Cardiac muscle cell (in vitro differentiated cells and primary cell): ENCODE results near the gene RNF212B. TPM values are rescaled to one million over a fixed set of nuclear protein-coding genes. Genes with fewer than 3 reads are reported as not detected.
"Not testable (repeated sequence)": the region's sequence is repeated elsewhere in the genome, so short reads cannot be mapped to it uniquely, and the experiment has no call there.

ENCODE experiments used
- DNase-seq, 2 donors: peaks; one replicate each; pipeline versions ENCODE4 v3.0.0 to v3.0.0-alpha.2; 2010 to 2017; ENCODE audit warnings: low read depth in 1 of 2, low spot score in 1 of 2
- H3K27ac ChIP-seq: fragments of 200-600 bp; sonication (generic); 2 replicates; pipeline ENCODE4 v1.5.1; 2016
- H3K27me3 ChIP-seq: fragments of 200-600 bp; sonication (generic); 2 replicates; pipeline ENCODE4 v1.6.0; 2016; ENCODE audit warnings: control low read depth
- H3K36me3 ChIP-seq: fragments of 200-600 bp; sonication (generic); 2 replicates; pipeline ENCODE4 v1.5.1; 2016; ENCODE audit warnings: control low read depth
- H3K4me1 ChIP-seq: fragments of 200-600 bp; sonication (generic); 2 replicates; pipeline ENCODE4 v1.8.1; 2017; ENCODE audit warnings: low read depth, mild to moderate bottlenecking, mixed run types
- H3K4me3 ChIP-seq: fragments of 200-600 bp; sonication (generic); 2 replicates; pipeline ENCODE4 v1.5.1; 2016; ENCODE audit warnings: mild to moderate bottlenecking
- H3K9me3 ChIP-seq: fragments of 200-600 bp; sonication (generic); 2 replicates; pipeline ENCODE4 v1.5.1; 2017; ENCODE audit warnings: low read depth, mild to moderate bottlenecking, control low read depth
- polyA plus RNA-seq: library from polyadenylated mRNA; unstranded; fragments of >200 nt; fragmentation: Nextera tagmentation; extraction: Ambion mirVana; gene quantifications from 2 replicates; pipeline ENCODE4 v1.2.1, GENCODE V29; 2016
- total RNA-seq: library from RNA; depleted of rRNA; stranded (reverse); fragments of >200 nt; gene quantifications from 2 replicates; pipeline ENCODE4 v1.2.3, GENCODE V29; 2016
- TF ChIP-seq, protein P1 (sequence below): IDR thresholded peaks from 2 replicates; pipeline ENCODE4 v1.5.1; 2012; ENCODE audit warnings: low read depth, mild to moderate bottlenecking, low read length

Gene RNF212B
- total and polyA plus RNA-seq, 2 experiments from 2014 or later: not detected

GRCh38 chr14:23249824-23250223 lies 12.1 kb downstream of the RNF212B start:
- DNase-seq: no peak
- no peaks in the 10 kb centered on the region for H3K36me3 ChIP-seq
- TF ChIP-seq, protein P1, sequence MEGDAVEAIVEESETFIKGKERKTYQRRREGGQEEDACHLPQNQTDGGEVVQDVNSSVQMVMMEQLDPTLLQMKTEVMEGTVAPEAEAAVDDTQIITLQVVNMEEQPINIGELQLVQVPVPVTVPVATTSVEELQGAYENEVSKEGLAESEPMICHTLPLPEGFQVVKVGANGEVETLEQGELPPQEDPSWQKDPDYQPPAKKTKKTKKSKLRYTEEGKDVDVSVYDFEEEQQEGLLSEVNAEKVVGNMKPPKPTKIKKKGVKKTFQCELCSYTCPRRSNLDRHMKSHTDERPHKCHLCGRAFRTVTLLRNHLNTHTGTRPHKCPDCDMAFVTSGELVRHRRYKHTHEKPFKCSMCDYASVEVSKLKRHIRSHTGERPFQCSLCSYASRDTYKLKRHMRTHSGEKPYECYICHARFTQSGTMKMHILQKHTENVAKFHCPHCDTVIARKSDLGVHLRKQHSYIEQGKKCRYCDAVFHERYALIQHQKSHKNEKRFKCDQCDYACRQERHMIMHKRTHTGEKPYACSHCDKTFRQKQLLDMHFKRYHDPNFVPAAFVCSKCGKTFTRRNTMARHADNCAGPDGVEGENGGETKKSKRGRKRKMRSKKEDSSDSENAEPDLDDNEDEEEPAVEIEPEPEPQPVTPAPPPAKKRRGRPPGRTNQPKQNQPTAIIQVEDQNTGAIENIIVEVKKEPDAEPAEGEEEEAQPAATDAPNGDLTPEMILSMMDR: no peak
- no peaks in the 10 kb centered on the region for H3K9me3 ChIP-seq
- peaks cover 6% of the 10 kb centered on the region for H3K27me3 ChIP-seq
- H3K4me1 ChIP-seq: no peaks in the 10 kb centered on the region
- H3K4me3 ChIP-seq: no peak overlapping the region
- H3K27ac ChIP-seq: no peak overlapping the region

- no peaks in the 10 kb centered on the region for H3K9me3 ChIP-seq
- no peaks in the 10 kb centered on the region for H3K4me1 ChIP-seq
- TF ChIP-seq, protein P1: no peak
- DNase-seq: no peak
- H3K36me3 ChIP-seq: no peaks in the 10 kb centered on the region
- H3K27ac ChIP-seq: no peak overlapping the region
- no peak overlapping the region for H3K4me3 ChIP-seq
- peaks cover 6% of the 10 kb centered on the region for H3K27me3 ChIP-seq
Observed at GRCh38 chr14:23252006-23252405, 14.3 kb downstream of the RNF212B start.

DNA sequence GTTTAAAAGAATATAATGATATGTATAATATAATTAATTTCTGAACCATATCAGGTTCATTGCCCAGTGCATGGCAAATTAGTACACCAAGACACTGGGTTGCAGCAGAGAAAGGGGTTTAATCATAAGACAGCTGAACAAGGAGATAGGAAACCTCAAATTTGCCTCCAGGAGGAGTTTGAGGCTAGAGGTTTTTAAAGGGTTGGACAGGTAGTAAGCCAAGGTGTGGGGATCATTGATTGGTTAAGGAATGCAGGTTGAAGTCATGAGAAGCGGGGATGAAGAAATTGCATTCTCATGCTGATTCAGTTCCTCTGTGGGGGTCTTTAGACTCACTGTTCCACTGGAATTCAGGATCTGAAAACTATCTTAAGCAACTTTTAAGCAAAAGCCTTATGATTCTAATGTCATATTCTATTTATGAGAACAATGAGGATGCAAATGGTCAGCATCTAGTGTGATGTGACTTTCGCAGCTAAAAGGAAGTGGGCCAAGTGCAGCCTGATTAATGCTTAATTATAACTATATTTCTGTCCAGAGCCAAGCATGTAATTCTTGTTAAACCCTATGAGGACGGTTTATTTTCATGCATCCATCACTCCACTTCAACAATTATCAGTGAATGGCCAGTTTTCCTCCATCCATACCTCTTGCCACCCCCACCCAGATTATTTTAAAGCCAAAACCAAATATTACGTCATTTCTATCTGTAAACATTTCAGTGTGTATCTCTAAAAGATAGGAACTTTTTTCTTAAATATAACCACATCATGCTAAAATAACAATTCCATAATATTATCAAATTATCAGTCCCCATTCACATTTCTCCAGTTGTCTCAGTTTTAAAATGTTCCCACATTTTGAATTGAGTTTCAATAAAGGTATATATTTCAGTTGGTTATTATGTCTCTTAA lies 14.9 kb downstream of the RNF212B start:
- DNase-seq: no peak
- no peak overlapping the region for H3K4me3 ChIP-seq
- H3K27me3 ChIP-seq: peaks cover 6% of the 10 kb centered on the region
- no peaks in the 10 kb centered on the region for H3K4me1 ChIP-seq
- H3K36me3 ChIP-seq: no peaks in the 10 kb centered on the region
- no peaks in the 10 kb centered on the region for H3K9me3 ChIP-seq
- H3K27ac ChIP-seq: no peak overlapping the region
- TF ChIP-seq, protein P1: no peak

GRCh38 chr14:23258256-23258655 lies 20.5 kb downstream of the RNF212B start:
- DNase-seq: no peak
- Histone ChIP-seq H3K36me3 (no peaks in the 10 kb centered on the region), H3K4me1 (no peaks in the 10 kb centered on the region), H3K4me3 (no peak overlapping the region), H3K27me3 (peaks cover 7% of the 10 kb centered on the region), H3K9me3 (no peaks in the 10 kb centered on the region), H3K27ac (no peak overlapping the region)
- TF ChIP-seq, protein P1: no peak

DNA sequence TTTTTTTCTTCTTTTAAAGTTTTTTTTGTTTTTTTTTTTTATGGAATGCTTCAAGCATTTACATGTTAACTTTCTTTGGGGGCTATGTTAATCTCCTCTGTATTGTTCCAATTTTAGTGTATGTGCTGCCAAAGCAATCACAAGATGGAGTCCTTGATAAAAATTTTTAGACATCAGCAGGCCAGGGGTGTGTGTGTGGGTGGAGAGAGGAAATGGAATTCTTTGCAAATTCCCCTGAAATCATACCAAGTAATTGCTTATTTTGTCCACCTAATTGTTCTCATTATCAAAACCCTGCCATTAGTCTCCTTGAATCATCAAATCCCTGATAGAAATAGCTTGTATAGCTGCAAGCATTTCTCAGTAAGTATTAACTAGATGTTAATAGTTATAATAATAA lies 21.7 kb downstream of the RNF212B start:
- Histone ChIP-seq H3K4me1 (no peaks in the 10 kb centered on the region), H3K27me3 (peaks cover 18% of the 10 kb centered on the region), H3K36me3 (no peaks in the 10 kb centered on the region), H3K4me3 (no peak overlapping the region), H3K9me3 (no peaks in the 10 kb centered on the region), H3K27ac (no peak overlapping the region)
- TF ChIP-seq, protein P1: no peak
- DNase-seq: no peak

GRCh38 chr14:23260849-23261248 lies 23.1 kb downstream of the RNF212B start:
- H3K27ac ChIP-seq, H3K36me3 ChIP-seq, DNase-seq, H3K4me1 ChIP-seq, H3K9me3 ChIP-seq, H3K4me3 ChIP-seq: not testable (repeated sequence)
- peaks cover 18% of the 10 kb centered on the region for H3K27me3 ChIP-seq
